ENCODE measurements around the gene SMIM32. TPM values are rescaled to one million over a fixed set of nuclear protein-coding genes. Genes with fewer than 3 reads are reported as not detected.

SMIM32 gene
- total and polyA plus RNA-seq, 2 of the 13 experiments (the other 11 are each of a cell fraction or from before 2014, with no cell fraction given), result 0.15 to 0.20 TPM

DNA sequence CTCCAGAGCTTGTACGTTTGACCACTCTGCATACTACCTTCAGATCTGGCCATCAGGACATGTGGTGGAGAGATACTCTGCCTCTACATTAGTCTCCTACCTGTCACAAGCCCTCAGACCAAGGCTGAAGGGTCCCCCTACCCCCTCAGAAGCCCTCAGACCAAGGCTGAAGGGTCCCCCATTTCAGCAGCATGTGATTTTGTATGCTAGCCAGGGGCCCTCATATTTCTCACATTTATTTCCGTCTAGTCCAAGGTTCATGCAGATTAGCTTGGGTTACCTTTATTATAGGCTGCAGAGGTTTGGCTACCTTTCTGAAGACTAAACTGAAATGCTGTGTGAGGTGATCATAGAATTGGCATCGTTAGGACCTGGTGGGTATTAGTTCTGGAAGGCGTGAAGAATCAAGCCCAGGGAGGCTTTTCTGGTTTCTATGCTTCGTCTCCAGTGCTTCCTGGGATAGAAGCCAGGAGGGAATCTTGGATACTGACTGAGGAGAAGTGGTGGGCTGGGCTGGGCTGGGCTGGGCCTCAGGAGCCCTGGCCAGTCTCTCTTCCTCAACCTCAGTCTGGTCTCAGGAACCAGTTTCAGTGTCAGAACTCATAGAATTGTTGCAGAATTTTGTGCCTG, 2.8 kb downstream of the SMIM32 start:
- Histone ChIP-seq H3K36me3 (replicated peaks in 1 of 2; ENCODE audit: control insufficient read depth in 1 of 2, insufficient read depth in 2 of 2, low read length in 2 of 2) (peaks cover 0 to 3% of the 10 kb centered on the region in 2 experiments; a peak in 2 of 5 replicates), H3K4me3 (replicated peaks in 1 of 3; ENCODE audit: insufficient read depth in 1 of 3, low read depth in 2 of 3, low read length in 3 of 3) (no peak overlapping the region), H3K79me2 (ENCODE audit: insufficient read depth, low read length) (no peaks in the 10 kb centered on the region), H4K20me1 (ENCODE audit: insufficient read depth, low read length) (no peaks in the 10 kb centered on the region), H3K9ac (ENCODE audit: insufficient read depth, low read depth, low read length) (no peak overlapping the region), H3K4me1 (ENCODE audit: insufficient read depth, low read length) (peaks cover 33% of the 10 kb centered on the region), H3K4me2 (ENCODE audit: low read depth, low read length) (no peak overlapping the region), H2AFZ (ENCODE audit: low read length) (no peak overlapping the region), H3K9me3 (ENCODE audit: low read length) (no peaks in the 10 kb centered on the region), H3K27me3 (ENCODE audit: control insufficient read depth in 1 of 2, insufficient read depth in 2 of 2, low read length in 2 of 2) (peaks cover 0 to 19% of the 10 kb centered on the region in 2 experiments; a peak in 3 of 5 replicates), H3K27ac (ENCODE audit: extremely low read length, insufficient read depth, low read length) (no peak overlapping the region)
- intact Hi-C loops (cut with micrococcal nuclease; ENCODE audit: unreplicated experiment) (no loop called here), in situ Hi-C loops (cut with HindIII; ENCODE audit: extremely low pct_ligation_motif_present, low pct_unique_long_range_greater_than_20kb) (no loop called here)
- ChIA-PET CTCF (ENCODE audit: low intra/inter-chr PET ratio, low total read pairs) (no interaction called here), POLR2A (no interaction called here)
- TF ChIP-seq HOXA7 (CRISPR knock-in tag; IDR thresholded peaks at IDR 0.05) (no peak), RBM22 (optimal IDR thresholded peaks at IDR 0.05; ENCODE audit: low read length) (peak; percentile 63)
- WGBS (ENCODE audit: low lambda C conversion rate), result 82% methylated on average over 5 of the region's 5 CpGs
- ATAC-seq (no peak), FAIRE-seq (no peak), DNase-seq (ENCODE audit: low spot score) (no peak)
- no TSS peak for BruUV-seq (replicated peaks)

DNA sequence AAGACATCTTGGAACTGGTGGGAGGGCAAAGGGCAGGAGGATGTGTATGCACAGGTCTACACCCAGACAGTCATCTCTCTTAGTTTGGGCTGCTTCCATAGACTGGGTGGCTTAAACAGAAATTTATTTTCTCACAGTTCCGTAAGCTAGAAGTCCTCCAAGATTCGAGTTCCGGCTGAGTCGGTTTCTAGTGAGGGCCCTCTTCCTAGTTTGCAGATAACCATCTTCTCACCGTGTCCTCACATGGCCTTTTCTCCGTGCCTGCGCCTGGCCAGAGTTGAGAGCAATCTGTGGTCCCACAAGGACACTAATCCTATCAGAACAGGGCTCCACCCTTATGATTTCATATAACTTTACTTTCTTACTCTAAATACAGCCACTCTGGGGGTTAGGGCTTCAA, 4.1 kb downstream of the SMIM32 start:
- Histone ChIP-seq H3K9me3 (ENCODE audit: low read length) (no peaks in the 10 kb centered on the region), H3K4me3 (replicated peaks in 1 of 3; ENCODE audit: insufficient read depth in 1 of 3, low read depth in 2 of 3, low read length in 3 of 3) (no peak overlapping the region), H3K4me2 (ENCODE audit: low read depth, low read length) (no peak overlapping the region), H3K27me3 (ENCODE audit: control insufficient read depth in 1 of 2, insufficient read depth in 2 of 2, low read length in 2 of 2) (peaks cover 0 to 6% of the 10 kb centered on the region in 2 experiments; a peak in 2 of 5 replicates), H3K27ac (ENCODE audit: extremely low read length, insufficient read depth, low read length) (no peak overlapping the region), H3K79me2 (ENCODE audit: insufficient read depth, low read length) (no peaks in the 10 kb centered on the region), H3K9ac (ENCODE audit: insufficient read depth, low read depth, low read length) (no peak overlapping the region), H4K20me1 (ENCODE audit: insufficient read depth, low read length) (no peaks in the 10 kb centered on the region), H3K4me1 (ENCODE audit: insufficient read depth, low read length) (peaks cover 37% of the 10 kb centered on the region), H2AFZ (ENCODE audit: low read length) (no peak overlapping the region), H3K36me3 (replicated peaks in 1 of 2; ENCODE audit: control insufficient read depth in 1 of 2, insufficient read depth in 2 of 2, low read length in 2 of 2) (peaks cover 0 to 3% of the 10 kb centered on the region in 2 experiments; a peak in 2 of 5 replicates)
- ChIA-PET POLR2A (no interaction called here), CTCF (ENCODE audit: low intra/inter-chr PET ratio, low total read pairs) (no interaction called here)
- ATAC-seq (no peak), DNase-seq (ENCODE audit: low spot score) (no peak), FAIRE-seq (no peak)
- no TSS peak for BruUV-seq (replicated peaks)
- WGBS (ENCODE audit: low lambda C conversion rate), result 98% methylated on average over 7 of the region's 7 CpGs
- in situ Hi-C loops (cut with HindIII; ENCODE audit: extremely low pct_ligation_motif_present, low pct_unique_long_range_greater_than_20kb), result no loop called here
- TF ChIP-seq MIER2 (CRISPR knock-in tag; IDR thresholded peaks at IDR 0.05), result no peak
- intact Hi-C loops (cut with micrococcal nuclease; ENCODE audit: unreplicated experiment), result no loop called here
